ENCODE measurements around the gene EGFR. TPM values are rescaled to one million over a fixed set of nuclear protein-coding genes. Genes with fewer than 3 reads are reported as not detected.

EGFR gene
- polyA plus RNA-seq, 4 donors, result 19.4 to 34.1 (median 31.0) TPM

DNA sequence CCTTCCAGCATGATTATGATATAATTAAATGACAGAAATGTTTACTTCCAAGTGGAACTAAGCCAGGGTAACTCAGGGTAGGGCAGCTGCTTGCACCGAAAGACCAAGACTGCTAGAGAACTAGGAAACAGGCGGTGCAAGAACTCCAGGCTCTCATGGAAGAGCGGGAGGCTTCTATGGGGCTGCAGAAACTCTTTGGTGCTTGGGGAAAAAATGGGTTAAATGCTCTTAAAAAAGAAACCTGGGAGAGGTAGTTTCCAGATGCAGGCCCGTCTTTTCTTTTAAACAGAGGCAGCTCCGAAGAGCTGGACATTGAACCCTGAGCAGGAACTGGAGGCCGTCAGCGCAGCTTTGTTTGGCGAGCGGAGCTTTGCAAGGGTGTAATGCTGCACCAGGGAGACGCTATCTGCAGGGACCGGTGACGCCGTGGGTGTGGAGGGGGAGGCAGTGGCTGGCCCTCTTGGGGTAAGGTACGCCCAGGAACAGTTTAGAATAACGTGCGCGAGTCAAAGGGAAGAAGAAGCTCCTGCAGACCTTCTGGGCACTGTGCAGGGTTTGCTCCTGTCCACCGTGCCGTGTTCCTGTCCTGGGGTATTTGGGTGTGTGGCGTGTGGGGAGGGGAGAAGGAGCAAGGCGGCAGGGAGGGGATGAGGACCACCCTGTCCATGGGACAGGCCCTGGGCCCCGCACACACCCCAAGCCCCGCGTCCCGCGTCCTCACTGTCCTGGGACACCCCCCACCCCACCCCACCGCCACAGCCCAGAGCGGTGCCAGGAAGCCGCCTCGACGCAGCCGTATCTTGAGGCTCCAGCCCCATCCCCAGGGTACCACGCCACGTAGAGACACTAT, 59.0 kb downstream of the EGFR start:
- no peak for DNase-seq (ENCODE audit: low read depth in 4 of 4, low spot score in 3 of 4)

DNA sequence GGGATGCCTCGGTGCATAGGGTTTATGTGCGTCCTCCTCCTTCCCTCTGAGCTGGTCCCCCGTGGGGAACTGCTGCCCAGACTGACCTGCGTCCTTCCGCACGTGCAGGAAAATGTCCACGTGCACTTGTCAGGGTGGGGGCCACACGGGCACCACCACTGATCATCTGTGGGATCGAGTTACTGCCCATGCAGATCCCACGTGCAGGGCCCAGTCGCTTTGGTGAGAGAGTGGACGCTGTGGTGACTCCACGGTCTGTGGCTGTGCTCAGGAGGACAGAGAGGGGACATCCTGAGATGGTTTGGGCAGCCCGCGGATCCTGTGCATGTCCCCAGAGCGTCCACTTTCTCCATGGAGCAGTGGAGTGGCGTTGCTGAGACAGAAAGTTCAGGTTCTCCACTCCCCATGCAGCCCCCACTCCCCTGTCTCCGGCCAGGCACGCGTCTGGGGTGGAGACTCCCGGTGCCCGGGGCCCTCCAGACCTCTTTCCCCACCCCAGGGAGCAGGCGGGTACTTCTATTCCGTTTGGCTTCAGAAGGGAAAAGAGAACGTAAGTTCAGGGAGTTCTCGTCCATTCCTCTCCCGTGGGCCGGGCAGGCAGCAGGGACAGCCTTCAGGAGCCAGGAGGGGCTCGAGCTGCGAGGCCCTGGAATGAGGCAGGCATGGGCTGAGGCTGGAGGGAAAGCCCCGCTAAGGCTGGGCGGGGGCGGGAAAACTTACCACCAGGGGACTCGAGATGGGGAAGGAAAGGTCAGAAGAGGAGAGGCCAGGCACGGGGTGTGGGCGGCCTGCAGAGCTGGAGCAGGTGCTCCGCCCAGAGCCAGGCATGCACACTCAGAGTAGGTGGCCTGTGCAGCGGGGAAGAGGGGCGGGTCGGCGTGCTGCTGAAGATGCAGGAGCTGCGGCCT, 59.9 kb downstream of the EGFR start:
- DNase-seq (ENCODE audit: low read depth in 4 of 4, low spot score in 3 of 4), result no peak

DNA sequence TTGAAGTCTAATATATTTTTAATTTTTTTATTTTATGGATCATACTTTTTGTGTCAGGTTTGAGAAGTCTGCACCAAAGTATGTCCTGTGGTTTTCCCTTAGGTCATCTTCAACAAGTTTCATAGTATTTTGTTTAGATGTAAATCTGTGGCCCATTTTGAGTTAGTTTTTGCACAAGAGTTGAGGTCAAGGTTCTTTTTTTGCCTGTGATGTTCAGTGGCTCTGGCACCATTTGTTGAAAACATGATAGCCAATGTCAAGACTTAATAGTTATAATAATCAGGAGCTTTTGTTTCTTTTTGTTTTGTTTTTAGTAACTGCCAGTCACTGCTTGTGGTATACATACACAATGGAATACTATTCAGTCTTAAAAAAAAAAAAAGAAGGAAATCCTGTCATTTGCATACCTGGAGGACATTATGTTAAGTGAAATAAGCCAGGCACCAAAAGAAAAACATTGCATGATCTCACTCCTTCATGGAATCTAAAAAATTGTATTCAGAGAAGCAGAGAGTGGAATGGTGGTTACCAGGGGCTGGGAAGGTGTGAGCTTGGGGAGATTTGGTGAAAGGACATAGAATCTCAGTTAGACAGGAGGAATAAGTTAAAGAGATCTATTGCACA, 61.3 kb downstream of the EGFR start:
- DNase-seq (ENCODE audit: low read depth in 4 of 4, low spot score in 3 of 4), result no peak

DNA sequence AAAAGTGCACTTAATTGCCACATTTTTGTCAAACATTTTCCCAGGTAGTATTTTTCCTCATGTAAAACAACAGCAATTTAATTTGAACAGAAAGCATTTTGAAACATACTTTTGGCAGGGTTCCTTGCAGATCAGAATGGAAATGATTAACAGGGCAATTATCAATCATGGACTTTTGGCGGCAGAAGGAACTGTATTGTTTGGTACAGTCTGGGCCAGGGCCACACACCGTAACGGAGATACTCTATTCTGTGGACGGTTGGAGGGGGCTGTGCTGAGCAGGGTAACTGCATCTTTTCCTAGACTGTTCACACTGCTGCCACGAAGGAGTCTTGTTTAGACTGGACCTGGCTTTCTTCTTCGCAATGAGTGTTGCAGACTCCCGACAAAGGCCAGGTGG, 62.3 kb downstream of the EGFR start:
- no peak for DNase-seq (ENCODE audit: low read depth in 4 of 4, low spot score in 3 of 4)

DNA sequence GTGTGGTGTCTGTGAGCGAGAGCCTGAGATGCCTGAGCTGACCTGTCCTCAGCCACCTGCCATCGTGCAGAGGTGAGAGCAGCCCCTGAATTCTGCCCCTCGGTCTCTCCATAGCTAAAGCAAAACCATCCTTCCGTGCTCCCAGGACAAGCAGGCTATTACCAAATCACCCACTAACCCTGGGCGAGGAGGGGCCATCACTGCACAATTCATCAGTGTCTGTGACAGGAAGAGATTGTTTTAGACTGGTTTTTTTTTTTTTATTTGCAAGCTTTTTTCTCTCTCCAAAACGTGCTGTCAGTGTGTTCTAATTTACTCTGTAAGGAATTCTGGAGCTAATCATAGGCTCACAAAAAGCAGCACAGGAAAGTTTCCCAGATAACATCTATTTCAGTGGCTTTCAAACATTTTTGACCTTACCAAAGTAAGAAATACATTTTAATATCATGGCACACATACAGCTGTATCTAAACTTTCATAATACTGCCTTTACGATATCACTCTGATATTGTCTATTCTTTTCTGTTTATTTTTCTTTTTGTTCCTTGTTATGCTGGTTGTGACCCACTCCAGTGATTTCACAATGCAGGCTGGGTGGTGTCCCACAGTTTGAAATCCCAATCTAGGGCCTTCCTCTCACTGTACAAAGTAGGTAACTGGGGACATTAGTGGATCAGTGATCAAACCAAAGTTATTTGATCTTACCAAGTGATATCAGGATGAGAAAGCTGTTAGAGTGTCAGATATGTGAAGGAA, 62.8 kb downstream of the EGFR start:
- no peak for DNase-seq (ENCODE audit: low read depth in 4 of 4, low spot score in 3 of 4)

DNA sequence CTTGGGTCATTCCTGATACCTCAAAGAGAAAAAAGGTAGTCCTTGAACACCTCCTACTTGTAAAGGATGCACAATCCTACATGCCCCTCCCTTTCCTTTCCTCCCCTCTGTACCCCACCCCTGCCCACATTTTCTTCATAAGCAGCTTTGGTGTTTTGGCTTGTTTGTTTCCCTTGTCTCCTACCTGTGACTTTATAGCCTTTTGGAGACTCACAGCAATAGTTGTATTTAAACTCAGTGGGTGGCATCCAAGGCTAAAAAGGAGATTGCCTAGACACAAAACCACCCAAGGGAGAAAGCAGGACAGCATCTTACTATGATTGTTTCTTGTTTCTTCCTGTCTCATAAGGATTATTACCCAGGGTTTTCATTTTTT, 63.4 kb downstream of the EGFR start:
- DNase-seq (ENCODE audit: low read depth in 4 of 4, low spot score in 3 of 4), result no peak

DNA sequence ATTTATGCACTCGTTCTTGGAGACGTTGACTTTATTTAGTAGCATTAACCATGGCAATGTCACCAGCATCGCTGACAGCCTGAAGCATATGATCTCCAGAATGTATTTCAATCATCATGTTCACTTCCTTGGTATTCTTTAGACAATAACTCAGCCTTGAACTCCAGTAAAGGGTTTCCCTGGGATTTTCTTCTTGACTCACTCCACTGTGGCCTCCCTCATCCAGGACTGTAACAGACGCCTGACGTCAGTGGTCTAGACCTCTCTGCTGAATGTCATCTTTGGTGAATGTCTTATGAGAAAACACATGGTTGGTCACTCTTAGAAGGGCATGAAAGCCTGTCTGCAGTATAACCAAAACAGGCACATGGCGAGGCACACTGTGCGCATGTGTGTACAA, 64.4 kb downstream of the EGFR start:
- no peak for DNase-seq (ENCODE audit: low read depth in 4 of 4, low spot score in 3 of 4)

DNA sequence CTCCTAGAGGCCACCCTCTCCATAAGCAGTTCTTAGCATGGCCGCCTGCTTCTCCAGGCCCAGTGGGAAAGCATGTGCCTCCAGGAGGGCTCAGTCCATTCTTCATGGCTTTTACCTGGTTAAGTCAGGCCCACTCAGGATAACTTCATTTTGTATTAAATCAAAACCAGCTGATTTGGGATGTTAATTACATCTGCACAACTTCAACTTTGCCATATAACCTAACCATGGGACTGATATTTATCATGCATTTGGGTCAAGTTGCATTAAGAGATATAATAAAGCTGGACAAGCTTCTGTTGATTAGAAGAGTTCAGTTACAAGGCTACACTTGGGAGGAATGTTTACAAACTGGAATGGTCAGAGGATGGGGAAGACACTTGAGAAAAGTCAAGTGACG, 65.5 kb downstream of the EGFR start:
- no peak for DNase-seq (ENCODE audit: low read depth in 4 of 4, low spot score in 3 of 4)

DNA sequence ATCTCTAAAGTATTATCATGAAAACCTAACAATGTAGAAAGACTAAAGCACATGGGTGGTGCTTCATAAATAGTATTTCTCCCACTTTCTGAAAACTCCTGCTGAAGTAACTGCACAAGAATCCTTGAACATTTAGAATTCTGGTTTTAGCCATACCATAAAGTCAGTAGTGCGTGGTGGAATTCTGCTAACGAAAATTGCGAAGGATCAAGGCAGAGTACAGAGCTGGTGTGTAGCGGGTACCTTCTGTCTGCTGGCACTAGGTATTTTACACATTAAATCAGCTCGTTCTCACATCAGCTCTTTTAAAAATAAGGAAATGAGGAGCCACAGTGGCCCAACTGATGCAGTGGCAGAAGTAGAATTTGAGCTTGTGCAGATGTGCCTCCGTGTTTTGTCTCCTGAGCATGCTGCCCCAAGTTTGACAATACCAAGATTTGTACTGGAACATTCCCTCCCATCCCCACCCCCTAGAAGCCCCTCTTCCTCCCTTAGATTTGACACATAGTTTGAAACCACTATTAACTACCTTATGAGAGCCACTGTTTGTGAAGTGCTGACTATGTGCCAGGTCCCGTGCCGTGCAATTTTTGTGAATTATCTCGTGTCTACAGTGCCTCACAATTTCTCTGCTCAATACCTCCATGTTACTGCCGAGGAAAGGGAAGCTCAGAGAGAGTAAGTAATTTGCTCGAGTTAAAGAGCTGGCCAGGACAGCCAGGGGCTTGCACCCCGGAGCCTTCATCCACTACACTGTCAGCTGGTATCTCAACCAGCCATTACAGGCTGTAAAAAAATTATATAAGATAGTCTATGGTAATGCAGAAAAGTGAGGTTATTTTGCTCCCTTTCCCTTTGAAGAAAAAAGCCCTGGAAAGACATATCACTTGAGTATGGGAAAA, 66.9 kb downstream of the EGFR start:
- no peak for DNase-seq (ENCODE audit: low read depth in 4 of 4, low spot score in 3 of 4)

DNA sequence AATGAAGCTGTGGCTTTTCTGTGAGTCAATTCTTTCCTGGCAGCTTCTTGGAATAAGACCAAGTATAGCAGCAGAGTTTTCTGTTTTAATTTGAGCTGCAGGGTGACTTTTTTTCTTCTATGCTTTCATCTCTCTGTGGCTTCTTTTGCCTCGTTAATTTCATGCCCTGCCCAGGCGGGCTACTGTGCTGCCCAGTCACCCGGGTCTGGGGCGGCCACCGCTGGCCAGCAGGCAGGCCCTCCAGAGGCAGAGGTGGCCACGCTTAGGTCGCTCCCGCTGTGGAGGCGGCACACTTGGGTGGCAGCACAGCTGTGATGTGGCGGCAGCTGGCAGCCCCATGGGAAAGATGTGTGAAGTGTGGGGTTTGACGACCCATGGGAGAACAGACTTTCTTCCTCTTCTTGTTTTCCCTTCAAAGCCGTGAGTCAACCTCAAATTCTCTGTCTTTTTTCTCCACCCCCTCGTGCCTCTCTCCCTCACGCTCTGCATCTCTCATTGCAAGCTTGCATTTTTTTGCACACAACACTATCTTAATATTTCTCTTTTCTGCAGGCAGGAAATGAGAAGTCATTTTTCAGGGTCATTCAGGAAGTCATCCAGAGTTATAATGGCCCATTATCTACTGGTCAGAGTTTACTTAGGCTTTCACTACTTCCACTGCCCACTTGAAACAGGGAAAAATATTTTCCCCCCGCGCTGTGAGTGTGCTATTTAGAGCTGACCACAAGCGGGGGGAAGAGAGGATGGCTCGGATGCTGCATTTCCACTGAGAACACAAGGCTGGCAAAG, 67.8 kb downstream of the EGFR start:
- DNase-seq (ENCODE audit: low read depth in 4 of 4, low spot score in 3 of 4), result no peak

DNA sequence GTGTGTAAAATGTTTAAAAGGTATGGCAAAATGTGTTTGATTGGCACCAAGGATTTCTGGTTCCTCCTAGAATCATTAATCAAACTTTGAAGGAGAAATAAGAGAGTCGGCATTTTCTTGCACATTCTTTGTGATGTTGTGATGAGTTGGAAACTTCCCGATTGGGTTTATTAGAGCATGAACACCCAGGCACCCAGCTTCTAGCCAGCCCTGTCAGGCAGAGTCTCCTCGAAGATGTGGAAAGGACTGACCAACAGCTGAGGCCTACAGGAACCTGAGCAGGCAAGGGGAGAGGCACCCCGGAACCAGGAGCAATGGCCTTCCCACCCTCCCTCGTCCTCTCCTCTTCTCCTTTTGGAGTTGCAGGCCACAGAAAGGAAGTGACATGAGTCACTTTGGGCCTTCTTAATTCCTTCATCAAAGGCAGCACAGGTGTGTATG, 68.7 kb downstream of the EGFR start:
- no peak for DNase-seq (ENCODE audit: low read depth in 4 of 4, low spot score in 3 of 4)

DNA sequence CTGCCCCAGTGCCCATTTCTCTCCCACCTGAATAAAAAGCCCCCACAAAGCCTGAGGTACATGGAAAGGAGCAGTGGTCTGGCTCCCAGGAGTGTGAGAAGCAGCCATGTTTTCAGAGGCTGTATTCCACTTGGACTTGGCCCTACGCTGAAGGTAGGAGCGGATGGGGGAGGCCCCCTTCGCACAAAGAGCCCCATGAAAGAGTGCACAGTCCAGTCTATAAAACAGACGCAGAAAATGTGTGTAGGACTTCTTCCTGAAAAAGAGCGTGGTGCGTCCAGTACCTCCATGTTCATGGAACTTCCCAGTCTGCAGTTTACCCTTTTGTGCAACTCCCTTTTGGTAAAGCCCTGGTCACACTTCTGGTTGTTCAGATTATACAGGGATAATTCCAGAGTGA, 69.3 kb downstream of the EGFR start:
- DNase-seq (ENCODE audit: low read depth in 4 of 4, low spot score in 3 of 4), result no peak

DNA sequence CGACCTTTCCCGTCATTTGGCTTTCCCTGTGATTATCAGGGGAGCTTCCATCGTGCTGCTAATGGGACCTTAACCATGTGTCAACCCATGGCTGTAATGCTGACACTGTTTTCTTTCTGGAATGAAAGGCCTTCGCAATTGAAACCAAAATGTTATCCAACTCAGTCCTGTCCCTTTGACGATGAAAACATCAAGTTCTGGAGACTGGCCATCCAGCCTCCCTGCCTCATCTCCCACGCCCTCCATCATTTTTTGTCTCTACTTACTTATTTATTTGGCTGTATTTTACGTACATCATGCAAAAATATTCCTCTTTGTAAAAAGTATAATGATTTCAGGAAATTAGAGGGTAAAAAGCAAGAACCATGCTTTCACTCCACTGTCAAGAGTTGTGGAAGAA, 69.8 kb downstream of the EGFR start:
- DNase-seq (ENCODE audit: low read depth in 4 of 4, low spot score in 3 of 4), result no peak

DNA sequence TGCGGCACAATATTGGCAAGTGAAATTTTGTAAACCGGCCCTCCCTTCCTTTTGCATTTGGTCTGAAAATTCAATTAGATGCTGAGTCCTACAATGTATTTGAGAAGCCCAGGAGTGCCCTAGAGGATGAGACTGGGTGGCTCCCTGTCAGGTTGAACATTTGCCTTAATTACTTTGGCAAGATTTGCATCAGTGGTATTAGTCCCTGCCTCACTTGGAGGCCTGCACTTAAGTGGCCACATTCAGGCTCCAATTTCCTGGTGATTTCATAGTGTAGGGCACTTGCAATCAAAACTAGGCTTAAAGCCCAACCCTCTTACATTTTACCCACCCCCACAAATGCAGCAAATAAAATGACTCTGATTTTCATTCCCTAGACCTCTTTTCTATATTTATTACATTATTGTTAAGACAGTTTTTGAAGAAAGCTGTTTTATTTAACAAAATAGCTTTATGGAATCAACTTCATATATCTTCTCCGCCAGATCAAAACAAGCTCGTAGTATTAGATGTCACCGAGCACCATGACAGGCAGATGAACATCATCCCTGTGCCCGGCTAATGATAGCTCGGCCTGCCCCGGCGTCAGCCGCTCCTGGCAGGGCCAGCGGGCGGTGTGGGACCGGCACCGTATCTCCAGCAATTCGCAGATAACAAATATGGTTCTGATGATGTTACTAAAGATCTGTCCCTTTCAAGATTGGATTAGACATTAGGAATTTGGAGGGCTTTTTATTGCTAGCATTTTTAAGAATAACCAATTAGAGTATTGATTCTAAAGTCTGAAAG, 73.6 kb downstream of the EGFR start:
- no peak for DNase-seq (ENCODE audit: low read depth in 4 of 4, low spot score in 3 of 4)

DNA sequence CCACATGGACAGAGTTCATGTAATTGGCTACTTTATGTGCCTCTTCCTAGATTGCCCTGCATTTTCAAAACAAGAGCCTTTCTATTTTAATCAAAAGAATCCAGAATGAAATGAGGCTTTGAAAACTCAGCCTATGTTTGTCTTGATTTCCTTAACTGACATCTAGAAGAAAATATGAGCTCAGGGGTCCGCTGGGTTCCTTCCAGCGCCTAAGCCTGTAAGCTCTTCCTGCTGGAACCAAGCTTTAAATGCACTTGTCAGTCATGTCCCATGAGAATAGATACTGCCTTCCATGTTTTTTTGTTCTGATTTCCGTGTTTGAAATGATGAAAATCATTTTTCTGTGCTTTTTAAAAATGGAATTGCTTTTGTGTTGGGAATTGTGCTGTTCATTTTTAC, 74.2 kb downstream of the EGFR start:
- no peak for DNase-seq (ENCODE audit: low read depth in 4 of 4, low spot score in 3 of 4)

DNA sequence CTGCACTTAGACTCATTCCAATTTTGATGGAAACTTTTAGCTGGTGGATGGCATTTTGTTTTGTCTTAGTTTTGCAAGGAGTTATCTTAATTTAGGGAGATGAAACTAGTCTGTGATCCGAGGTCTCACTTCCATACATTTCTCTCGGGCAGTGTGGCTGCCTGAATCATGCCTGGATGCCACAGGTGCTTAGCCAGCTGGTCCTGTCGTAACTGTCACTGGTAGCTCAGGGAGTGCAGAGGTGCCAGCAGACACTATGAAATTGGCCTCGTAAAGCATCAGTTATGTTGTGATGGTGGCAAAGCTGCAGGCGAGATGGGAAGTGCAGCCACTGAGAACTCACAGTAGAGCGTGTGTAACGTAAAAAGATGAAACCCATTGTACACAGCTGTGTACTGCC, 74.9 kb downstream of the EGFR start:
- DNase-seq (ENCODE audit: low read depth in 4 of 4, low spot score in 3 of 4), result no peak

DNA sequence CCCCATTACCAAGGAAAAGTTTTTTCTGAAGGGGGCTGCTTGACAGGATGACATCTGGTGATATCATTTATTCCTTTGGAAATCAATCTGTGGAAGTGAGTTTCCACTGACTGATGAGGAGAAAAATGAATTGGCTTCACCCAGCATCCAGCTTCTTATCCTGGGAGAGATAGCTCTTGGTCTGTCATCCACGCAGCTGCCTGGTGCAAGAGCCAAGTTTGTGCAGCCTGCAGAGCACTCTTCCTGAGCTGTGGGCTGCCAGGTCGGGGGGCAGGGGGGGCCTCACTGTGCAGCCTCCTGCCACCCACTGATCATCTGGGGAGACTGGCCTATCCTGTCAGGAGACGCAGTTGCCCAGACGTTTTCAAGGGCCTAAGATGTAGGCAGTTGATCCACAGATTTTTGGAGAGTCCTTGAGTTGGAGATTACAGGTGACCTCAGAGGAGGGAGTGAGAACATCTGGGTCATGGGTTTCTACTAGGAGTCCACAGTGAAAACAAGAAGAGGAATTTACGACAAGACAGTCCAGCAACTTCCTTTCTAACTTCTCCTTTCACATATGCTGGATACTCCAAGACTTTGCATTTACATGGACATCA, 75.4 kb downstream of the EGFR start:
- no peak for DNase-seq (ENCODE audit: low read depth in 4 of 4, low spot score in 3 of 4)

DNA sequence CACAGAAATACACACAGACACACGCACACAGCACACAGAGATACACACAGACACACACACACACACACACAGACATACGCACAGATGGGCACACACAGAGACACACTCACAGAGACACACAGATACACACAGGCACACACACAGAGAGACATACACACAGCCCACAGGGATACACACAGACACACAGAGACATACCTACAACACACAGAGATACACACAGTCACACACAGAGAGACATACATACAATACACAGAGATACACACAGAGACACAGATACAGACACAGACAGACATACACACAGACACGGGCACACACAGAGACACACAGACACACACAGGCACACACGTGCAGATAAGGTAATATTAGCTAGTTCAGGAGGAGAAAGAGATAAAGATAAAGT, 76.9 kb downstream of the EGFR start:
- DNase-seq (ENCODE audit: low read depth in 4 of 4, low spot score in 3 of 4), result no peak

Data from left renal pelvis (tissue), 4 donors.